Measurements from ENCODE around the gene PRSS50.

DNA sequence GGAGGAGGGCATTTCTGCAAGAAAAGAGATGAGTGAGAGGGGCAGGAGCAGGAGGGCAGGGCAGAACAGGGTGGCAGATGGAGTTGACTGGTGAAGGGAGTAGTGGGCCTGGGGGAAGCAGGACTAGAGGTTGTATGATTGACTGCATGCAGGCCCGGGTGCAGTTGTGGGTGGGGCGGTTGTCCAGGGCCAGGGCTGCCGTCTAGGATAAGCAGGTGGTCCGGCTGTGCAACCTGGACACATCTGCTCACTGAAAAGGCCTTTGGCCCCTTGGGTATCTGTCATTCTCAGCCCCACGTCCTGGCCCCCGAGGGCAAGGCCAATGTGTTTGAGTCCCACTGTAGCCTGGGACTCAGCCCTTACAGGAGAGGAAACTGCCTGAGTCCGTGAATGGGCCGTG is 49.6 kb downstream of the PRSS50 start:
- TF ChIP-seq, protein P1, sequence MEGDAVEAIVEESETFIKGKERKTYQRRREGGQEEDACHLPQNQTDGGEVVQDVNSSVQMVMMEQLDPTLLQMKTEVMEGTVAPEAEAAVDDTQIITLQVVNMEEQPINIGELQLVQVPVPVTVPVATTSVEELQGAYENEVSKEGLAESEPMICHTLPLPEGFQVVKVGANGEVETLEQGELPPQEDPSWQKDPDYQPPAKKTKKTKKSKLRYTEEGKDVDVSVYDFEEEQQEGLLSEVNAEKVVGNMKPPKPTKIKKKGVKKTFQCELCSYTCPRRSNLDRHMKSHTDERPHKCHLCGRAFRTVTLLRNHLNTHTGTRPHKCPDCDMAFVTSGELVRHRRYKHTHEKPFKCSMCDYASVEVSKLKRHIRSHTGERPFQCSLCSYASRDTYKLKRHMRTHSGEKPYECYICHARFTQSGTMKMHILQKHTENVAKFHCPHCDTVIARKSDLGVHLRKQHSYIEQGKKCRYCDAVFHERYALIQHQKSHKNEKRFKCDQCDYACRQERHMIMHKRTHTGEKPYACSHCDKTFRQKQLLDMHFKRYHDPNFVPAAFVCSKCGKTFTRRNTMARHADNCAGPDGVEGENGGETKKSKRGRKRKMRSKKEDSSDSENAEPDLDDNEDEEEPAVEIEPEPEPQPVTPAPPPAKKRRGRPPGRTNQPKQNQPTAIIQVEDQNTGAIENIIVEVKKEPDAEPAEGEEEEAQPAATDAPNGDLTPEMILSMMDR (IDR thresholded peaks at IDR 0.05 in 4 of 5, conservative IDR thresholded peaks at IDR 0.05 in 1 of 5) = no peak
- TF ChIP-seq POLR2A (IDR thresholded peaks at IDR 0.05) = no peak

All from gastrocnemius medialis (tissue), 4 donors.